GM12865 (cell line): ENCODE data around the gene PCNX3.
A peak's percentile ranks its signal among the peaks of the same experiment; 100 is the strongest.

Experiments
- DNase-seq: peaks from one replicate; pipeline ENCODE4 v3.0.0; 2010; ENCODE audit warnings: low read depth
- H3K4me3 ChIP-seq: 2 replicates; pipeline ENCODE4 v1.5.1; 2011; ENCODE audit warnings: mild to moderate bottlenecking, low read depth, low read length, control low read depth
- TF ChIP-seq, protein P1 (sequence below): IDR thresholded peaks from 2 replicates; pipeline ENCODE4 v1.5.1; 2011; ENCODE audit warnings: low read length, control low read depth, low read depth, inconsistent platforms; ENCODE audit not compliant: insufficient read depth; ENCODE audit errors: missing control alignments

PCNX3 gene

DNA sequence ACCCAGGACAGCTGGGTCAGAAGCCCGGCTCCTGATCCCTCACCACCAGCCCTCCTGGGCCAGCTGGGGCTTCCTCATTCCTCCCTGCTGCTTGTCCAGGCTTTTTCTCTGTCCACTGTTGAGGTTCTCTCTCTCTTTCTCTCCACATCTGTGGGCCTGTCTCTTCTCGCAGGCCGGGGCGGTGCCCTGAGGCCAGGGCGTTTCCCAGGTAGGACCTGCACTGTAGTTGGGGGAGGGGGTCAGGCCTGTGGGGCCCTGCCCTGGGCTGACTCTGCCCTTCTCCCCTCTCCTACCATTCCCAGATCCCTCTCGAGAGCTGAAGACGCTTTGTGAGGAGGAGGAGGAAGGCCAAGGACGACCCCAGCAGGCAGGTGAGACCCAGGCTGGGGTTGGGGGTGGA, 34.8 kb upstream of the PCNX3 start:
- TF ChIP-seq, protein P1, sequence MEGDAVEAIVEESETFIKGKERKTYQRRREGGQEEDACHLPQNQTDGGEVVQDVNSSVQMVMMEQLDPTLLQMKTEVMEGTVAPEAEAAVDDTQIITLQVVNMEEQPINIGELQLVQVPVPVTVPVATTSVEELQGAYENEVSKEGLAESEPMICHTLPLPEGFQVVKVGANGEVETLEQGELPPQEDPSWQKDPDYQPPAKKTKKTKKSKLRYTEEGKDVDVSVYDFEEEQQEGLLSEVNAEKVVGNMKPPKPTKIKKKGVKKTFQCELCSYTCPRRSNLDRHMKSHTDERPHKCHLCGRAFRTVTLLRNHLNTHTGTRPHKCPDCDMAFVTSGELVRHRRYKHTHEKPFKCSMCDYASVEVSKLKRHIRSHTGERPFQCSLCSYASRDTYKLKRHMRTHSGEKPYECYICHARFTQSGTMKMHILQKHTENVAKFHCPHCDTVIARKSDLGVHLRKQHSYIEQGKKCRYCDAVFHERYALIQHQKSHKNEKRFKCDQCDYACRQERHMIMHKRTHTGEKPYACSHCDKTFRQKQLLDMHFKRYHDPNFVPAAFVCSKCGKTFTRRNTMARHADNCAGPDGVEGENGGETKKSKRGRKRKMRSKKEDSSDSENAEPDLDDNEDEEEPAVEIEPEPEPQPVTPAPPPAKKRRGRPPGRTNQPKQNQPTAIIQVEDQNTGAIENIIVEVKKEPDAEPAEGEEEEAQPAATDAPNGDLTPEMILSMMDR: no peak
- DNase-seq: no peak
- no peak overlapping the region for H3K4me3 ChIP-seq

DNA sequence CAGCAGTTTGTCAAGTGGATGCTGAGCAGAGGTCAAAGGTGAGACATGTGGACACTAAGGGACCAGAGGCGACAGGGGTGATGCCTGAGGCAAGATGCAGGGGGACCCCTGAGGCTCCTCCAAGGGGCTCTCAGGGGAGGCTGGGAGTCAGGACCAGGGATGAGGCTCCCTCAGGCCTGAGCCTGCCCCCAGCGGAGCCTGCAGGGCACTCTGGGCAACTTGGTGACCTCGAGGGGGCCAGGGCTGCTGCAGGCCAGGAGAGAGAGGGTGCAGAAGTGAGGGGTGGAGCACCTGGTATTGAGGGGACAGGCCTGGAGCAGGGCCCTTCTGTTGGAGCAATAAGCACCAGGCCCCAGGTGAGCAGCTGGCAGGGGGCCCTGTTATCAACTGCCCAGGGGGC, 33.6 kb upstream of the PCNX3 start:
- DNase-seq: no peak
- TF ChIP-seq, protein P1: no peak
- H3K4me3 ChIP-seq: no peak overlapping the region

DNA sequence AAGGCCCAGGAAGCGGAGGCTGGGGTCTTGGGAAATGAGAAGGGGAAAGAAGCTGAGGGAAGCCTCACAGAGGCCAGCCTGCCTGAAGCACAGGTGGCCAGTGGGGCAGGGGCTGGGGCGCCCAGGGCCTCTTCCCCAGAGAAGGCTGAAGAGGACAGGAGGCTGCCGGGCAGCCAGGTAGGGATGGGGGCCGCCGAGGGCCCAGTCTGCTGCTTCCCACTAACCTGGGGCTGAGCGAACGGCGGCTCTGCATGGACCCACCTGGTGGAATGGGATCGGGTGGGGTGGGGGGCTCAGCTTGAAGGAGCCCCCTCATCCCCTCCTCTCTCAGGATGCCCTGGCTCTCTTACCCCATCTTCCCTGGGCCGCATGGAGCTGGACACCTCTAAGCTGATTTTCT, 32.0 kb upstream of the PCNX3 start:
- H3K4me3 ChIP-seq: no peak overlapping the region
- TF ChIP-seq, protein P1: no peak
- DNase-seq: no peak

DNA sequence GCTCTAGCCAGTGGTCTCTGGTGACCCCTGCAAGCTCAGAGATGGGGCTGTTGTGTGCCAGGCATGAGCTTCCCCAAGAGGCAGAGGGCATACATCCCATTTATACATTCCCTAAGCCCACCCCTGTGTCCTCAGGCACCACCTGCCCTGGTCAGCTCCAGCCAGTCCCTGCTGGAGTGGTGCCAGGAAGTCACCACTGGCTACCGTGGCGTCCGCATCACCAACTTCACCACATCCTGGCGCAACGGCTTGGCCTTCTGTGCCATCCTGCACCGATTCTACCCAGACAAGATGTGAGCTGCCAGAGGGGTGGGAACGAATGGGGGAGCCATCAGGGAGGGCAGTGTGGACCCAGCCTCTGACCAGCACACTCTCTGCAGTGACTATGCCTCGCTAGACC, 31.5 kb upstream of the PCNX3 start:
- no peak for DNase-seq
- H3K4me3 ChIP-seq: no peak overlapping the region
- TF ChIP-seq, protein P1: no peak

DNA sequence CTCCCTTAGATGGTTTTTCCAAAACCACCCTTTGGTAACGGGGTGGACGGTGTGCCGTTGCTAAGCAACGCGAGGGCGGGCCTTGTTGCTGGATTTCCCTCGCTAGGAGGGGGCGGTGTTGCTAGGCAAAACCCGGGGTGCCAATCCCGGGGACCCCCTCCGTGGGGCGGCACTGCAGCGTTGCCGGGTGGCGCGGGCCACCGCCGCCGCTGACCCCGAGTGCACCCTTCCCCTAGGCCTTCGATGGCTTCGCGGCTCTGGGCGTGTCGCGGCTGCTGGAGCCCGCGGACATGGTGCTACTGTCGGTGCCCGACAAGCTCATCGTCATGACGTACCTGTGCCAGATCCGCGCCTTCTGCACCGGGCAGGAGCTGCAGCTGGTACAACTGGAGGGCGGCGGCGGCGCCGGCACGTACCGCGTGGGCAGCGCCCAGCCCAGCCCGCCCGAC, 30.8 kb upstream of the PCNX3 start:
- TF ChIP-seq, protein P1: no peak
- DNase-seq: no peak
- H3K4me3 ChIP-seq: no peak overlapping the region

DNA sequence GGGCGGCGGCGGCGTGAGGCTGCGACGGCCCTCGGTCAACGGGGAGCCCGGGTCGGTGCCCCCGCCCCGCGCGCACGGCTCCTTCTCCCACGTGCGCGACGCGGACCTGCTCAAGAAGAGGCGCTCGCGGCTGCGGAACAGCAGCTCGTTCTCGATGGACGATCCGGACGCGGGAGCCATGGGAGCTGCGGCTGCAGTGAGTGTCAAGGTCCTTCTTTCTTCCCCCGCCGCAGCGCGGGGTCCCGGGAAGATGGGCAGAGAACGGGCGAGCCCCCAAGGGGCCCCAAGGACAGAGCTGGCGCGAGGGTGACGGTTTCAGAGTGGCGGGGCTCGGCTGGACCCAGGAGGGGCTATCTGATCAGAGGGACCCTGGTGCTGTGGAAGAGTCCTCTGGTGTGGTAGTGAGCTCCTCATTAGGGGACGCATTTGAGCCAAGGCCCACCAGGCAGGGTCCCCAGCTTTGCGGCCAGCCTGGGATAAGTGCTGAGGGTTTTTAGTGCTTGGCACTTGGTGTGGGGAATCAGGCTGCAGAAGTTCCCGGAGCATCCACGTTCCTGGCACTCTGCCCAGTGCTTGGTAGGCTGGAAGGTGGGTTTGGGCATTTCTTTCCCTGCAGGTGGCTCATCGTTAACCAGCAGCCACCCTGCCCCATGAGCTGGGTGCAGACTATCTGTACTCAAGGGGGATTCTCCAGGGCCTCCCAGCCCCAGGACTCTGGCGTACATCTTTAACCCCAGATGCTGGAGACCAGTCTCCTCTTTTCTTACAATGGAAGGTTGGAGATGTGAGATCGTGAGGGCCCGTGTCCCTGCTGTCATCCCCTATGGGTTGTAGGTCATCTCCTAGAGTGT, 30.0 kb upstream of the PCNX3 start:
- no peak for DNase-seq
- TF ChIP-seq, protein P1: no peak
- H3K4me3 ChIP-seq: no peak overlapping the region

DNA sequence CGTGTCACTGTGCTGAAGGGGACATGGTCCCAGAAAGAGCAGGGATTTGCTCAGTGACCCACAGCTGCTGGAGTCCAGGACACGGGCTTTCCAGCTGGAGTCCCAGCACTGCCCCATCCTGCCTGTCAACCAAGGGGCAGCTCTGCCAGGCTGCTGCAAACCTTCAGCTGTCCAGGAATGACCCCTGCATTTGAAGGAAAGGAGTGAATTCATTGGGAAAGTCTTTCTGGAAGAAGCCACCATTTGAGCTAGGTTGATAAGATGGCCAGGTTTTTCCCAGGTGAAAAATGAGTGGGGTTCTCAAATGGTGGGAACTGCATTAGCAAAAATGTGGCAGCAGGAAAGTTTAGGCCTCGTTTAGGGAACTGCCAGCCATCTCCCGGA, 29.3 kb upstream of the PCNX3 start:
- peak overlapping the region; percentile 34; the same call in 1 of the 2 replicates for H3K4me3 ChIP-seq
- no peak for DNase-seq

More for the DNA sequence above, 29.3 kb upstream of the PCNX3 start:
- TF ChIP-seq, protein P1: no peak
